GM23248 (cell line): Measurements from ENCODE around the gene GNAL. TPM values are rescaled to one million over a fixed set of nuclear protein-coding genes. Genes with fewer than 3 reads are reported as not detected.

Experiments
- DNase-seq: peaks from one replicate; pipeline ENCODE4 v3.0.0-alpha.2; 2015
- H2AFZ ChIP-seq: fragments of 200-600 bp; sonication (generic); 2 replicates; pipeline ENCODE4 v1.6.1; 2016; ENCODE audit warnings: antibody characterized with exemption
- H3F3A ChIP-seq: fragments of 200-600 bp; sonication (generic); 2 replicates; pipeline ENCODE4 v1.6.1; 2016; ENCODE audit warnings: mild to moderate bottlenecking, antibody characterized with exemption, mixed run types; ENCODE audit not compliant: insufficient read depth
- H3K27ac ChIP-seq: fragments of 200-600 bp; sonication (generic); 2 replicates; pipeline ENCODE4 v1.5.1; 2016; ENCODE audit warnings: mild to moderate bottlenecking
- H3K27me3 ChIP-seq: fragments of 200-600 bp; sonication (generic); replicated peaks from 2 replicates; pipeline ENCODE4 v1.6.1; 2016; ENCODE audit warnings: mild to moderate bottlenecking; ENCODE audit not compliant: insufficient read depth
- H3K36me3 ChIP-seq: fragments of 200-600 bp; sonication (generic); 2 replicates; pipeline ENCODE4 v1.6.1; 2016; ENCODE audit warnings: low read depth, mild to moderate bottlenecking
- H3K4me1 ChIP-seq: fragments of 200-600 bp; sonication (generic); 2 replicates; pipeline ENCODE4 v1.6.1; 2016; ENCODE audit warnings: mild to moderate bottlenecking; ENCODE audit not compliant: insufficient read depth
- H3K4me2 ChIP-seq: fragments of 200-600 bp; sonication (generic); one replicate; pipeline ENCODE4 v1.6.1; 2016; ENCODE audit warnings: mild to moderate bottlenecking; ENCODE audit not compliant: unreplicated experiment
- H3K4me3 ChIP-seq: fragments of 200-600 bp; sonication (generic); 2 replicates; pipeline ENCODE4 v1.5.1; 2016; ENCODE audit warnings: mild to moderate bottlenecking
- H3K79me2 ChIP-seq: fragments of 200-600 bp; sonication (generic); 2 replicates; pipeline ENCODE4 v1.6.1; 2016; ENCODE audit warnings: mild to moderate bottlenecking; ENCODE audit not compliant: insufficient read depth
- H3K9ac ChIP-seq: fragments of 200-600 bp; sonication (generic); 2 replicates; pipeline ENCODE4 v1.6.1; 2016; ENCODE audit warnings: mild to moderate bottlenecking
- H3K9me2 ChIP-seq: fragments of 200-600 bp; sonication (generic); 2 replicates; pipeline ENCODE4 v1.6.1; 2016; ENCODE audit warnings: mixed run types, mild to moderate bottlenecking, moderate library complexity; ENCODE audit not compliant: insufficient read depth
- H3K9me3 ChIP-seq: fragments of 200-600 bp; sonication (generic); one replicate; pipeline ENCODE4 v1.6.1; 2017; ENCODE audit warnings: low read depth
- H4K20me1 ChIP-seq: fragments of 200-600 bp; sonication (generic); 2 replicates; pipeline ENCODE4 v1.6.0; 2016; ENCODE audit not compliant: insufficient read depth
- EZH2 ChIP-seq: fragments of 200-600 bp; sonication (generic); IDR thresholded peaks from 2 replicates; pipeline ENCODE4 v1.6.1; 2018; ENCODE audit warnings: antibody characterized with exemption, mild to moderate bottlenecking; ENCODE audit not compliant: insufficient read depth, poor library complexity, severe bottlenecking
- EZH2phosphoT487 ChIP-seq: fragments of 200-600 bp; sonication (generic); IDR thresholded peaks from 2 replicates; pipeline ENCODE4 v1.6.1; 2018; ENCODE audit warnings: antibody characterized with exemption, moderate library complexity, mild to moderate bottlenecking, low read depth; ENCODE audit not compliant: insufficient read depth
- WGBS, 2 experiments: methylation state at CpG; one replicate each; pipeline ENCODE4 v1.1.6; 2015 to 2017; ENCODE audit warnings: low lambda C conversion rate in 2 of 2, low coverage in 1 of 2; ENCODE audit errors: missing lambda C conversion rate in 2 of 2; 5-methylcytosine and 5-hydroxymethylcytosine counted together
- in situ Hi-C: fragments of 300-500 bp; cut with MboI; formaldehyde crosslinking; loops from 2 replicates; pipeline ENCODE4 v1.15.0; 2020
- polyA plus RNA-seq: library from polyadenylated mRNA; unstranded; fragments of >200 nt; fragmentation: Nextera tagmentation; extraction: Ambion mirVana; gene quantifications from 2 replicates; pipeline ENCODE4 v1.2.1, GENCODE V29; 2016
- total RNA-seq: library from RNA; depleted of rRNA; stranded (reverse); fragments of >200 nt; shearing (Covaris generic); gene quantifications from 2 replicates; pipeline ENCODE4 v1.2.3, GENCODE V29; 2014

The GNAL gene
- total and polyA plus RNA-seq, 2 experiments from 2014 or later, result 0.19 to 3.0 TPM

- Histone ChIP-seq H3F3A (no peaks in the 10 kb centered on the region), H3K4me3 (no peak overlapping the region), H3K27me3 (no peaks in the 10 kb centered on the region; the same call in 1 of the 2 replicates), H3K79me2 (no peaks in the 10 kb centered on the region), H3K4me1 (no peaks in the 10 kb centered on the region), H2AFZ (no peak overlapping the region), H3K9ac (no peak overlapping the region), H3K4me2 (no peak overlapping the region), H3K36me3 (no peaks in the 10 kb centered on the region), H3K9me2 (peaks cover 3% of the 10 kb centered on the region; the same call in 1 of the 2 replicates), H4K20me1 (no peaks in the 10 kb centered on the region), H3K27ac (no peak overlapping the region), H3K9me3 (no peaks in the 10 kb centered on the region)
- no peak for DNase-seq
- TF ChIP-seq EZH2phosphoT487, result no peak
- no peak for TF ChIP-seq EZH2
- in situ Hi-C loops, result no loop called here
Observed at GRCh38 chr18:11792632-11793031, 103.6 kb downstream of the GNAL start.

- no peaks in the 10 kb centered on the region for H3K4me1 ChIP-seq
- no peak overlapping the region for H2AFZ ChIP-seq
- H4K20me1 ChIP-seq, result no peaks in the 10 kb centered on the region
- 45 to 48% methylated on average over 3 of the region's 3 CpGs for WGBS, 2 experiments
- H3K36me3 ChIP-seq, result no peaks in the 10 kb centered on the region
- no peak overlapping the region for H3K27ac ChIP-seq
- no peak overlapping the region for H3K4me3 ChIP-seq
- TF ChIP-seq EZH2 (no peak), EZH2phosphoT487 (no peak)
- no peaks in the 10 kb centered on the region for H3K79me2 ChIP-seq
- no peak overlapping the region for H3K9ac ChIP-seq
- DNase-seq, result no peak
- H3K9me2 ChIP-seq, result peaks cover 3% of the 10 kb centered on the region; the same call in 1 of the 2 replicates
- H3K9me3 ChIP-seq, result no peaks in the 10 kb centered on the region
- no peak overlapping the region for H3K4me2 ChIP-seq
- no peaks in the 10 kb centered on the region for H3F3A ChIP-seq
- H3K27me3 ChIP-seq, result peaks cover 3% of the 10 kb centered on the region; the same call in 1 of the 2 replicates
- in situ Hi-C loops, result no loop called here
Observed at GRCh38 chr18:11794195-11794594, 105.1 kb downstream of the GNAL start.

GRCh38 chr18:11795916-11796315 is 106.9 kb downstream of the GNAL start:
- TF ChIP-seq EZH2, result no peak
- TF ChIP-seq EZH2phosphoT487, result no peak
- H2AFZ ChIP-seq, result no peak overlapping the region
- H4K20me1 ChIP-seq, result no peaks in the 10 kb centered on the region
- no peaks in the 10 kb centered on the region for H3K36me3 ChIP-seq
- H3K4me1 ChIP-seq, result no peaks in the 10 kb centered on the region
- no peak overlapping the region for H3K4me2 ChIP-seq
- peaks cover 3% of the 10 kb centered on the region; the same call in 1 of the 2 replicates for H3K9me2 ChIP-seq
- WGBS, 2 experiments, result 88 to 89% methylated on average over 6 of the region's 6 CpGs
- no peak overlapping the region for H3K9ac ChIP-seq
- H3F3A ChIP-seq, result no peaks in the 10 kb centered on the region
- DNase-seq, result no peak
- H3K4me3 ChIP-seq, result no peak overlapping the region
- H3K9me3 ChIP-seq, result no peaks in the 10 kb centered on the region
- H3K79me2 ChIP-seq, result no peaks in the 10 kb centered on the region
- 0 out of 2 replicates have a peak, but pooled peaks cover 3% of the 10 kb centered on the region for H3K27me3 ChIP-seq
- in situ Hi-C loops, result no loop called here
- H3K27ac ChIP-seq, result no peak overlapping the region

GRCh38 chr18:11798271-11798670 is 109.2 kb downstream of the GNAL start:
- Histone ChIP-seq H3K9me2 (no peaks in the 10 kb centered on the region), H3K27me3 (0 out of 2 replicates have a peak, but pooled peaks cover 3% of the 10 kb centered on the region), H3K9ac (no peak overlapping the region), H3K4me2 (no peak overlapping the region), H3K9me3 (no peaks in the 10 kb centered on the region), H3K4me1 (no peaks in the 10 kb centered on the region), H3F3A (no peaks in the 10 kb centered on the region), H3K27ac (no peak overlapping the region), H4K20me1 (no peaks in the 10 kb centered on the region), H3K79me2 (no peaks in the 10 kb centered on the region), H2AFZ (no peak overlapping the region), H3K36me3 (no peaks in the 10 kb centered on the region), H3K4me3 (no peak overlapping the region)
- no peak for DNase-seq
- TF ChIP-seq EZH2phosphoT487 (no peak), EZH2 (no peak)
- in situ Hi-C loops, result no loop called here
- 41 to 58% methylated on average over 1 of the region's 1 CpG for WGBS, 2 experiments

GRCh38 chr18:11799066-11799465 is 110.0 kb downstream of the GNAL start:
- Histone ChIP-seq H3K4me1 (no peaks in the 10 kb centered on the region), H3K9me2 (no peaks in the 10 kb centered on the region), H3F3A (no peaks in the 10 kb centered on the region), H3K79me2 (no peaks in the 10 kb centered on the region), H3K4me3 (no peak overlapping the region), H3K9ac (no peak overlapping the region), H2AFZ (no peak overlapping the region), H3K9me3 (no peaks in the 10 kb centered on the region), H3K27me3 (0 out of 2 replicates have a peak, but pooled peaks cover 3% of the 10 kb centered on the region), H3K36me3 (no peaks in the 10 kb centered on the region), H3K4me2 (no peak overlapping the region), H4K20me1 (no peaks in the 10 kb centered on the region), H3K27ac (no peak overlapping the region)
- 48 to 52% methylated on average over 2 of the region's 2 CpGs for WGBS, 2 experiments
- no peak for TF ChIP-seq EZH2phosphoT487
- in situ Hi-C loops, result no loop called here
- no peak for DNase-seq
